Astrocyte (in vitro differentiated cells and primary cell): Measurements from ENCODE around the gene CNTNAP2.

Experiments
- EZH2 ChIP-seq: IDR thresholded peaks from 2 replicates; pipeline ENCODE4 v1.6.1; 2012; ENCODE audit warnings: mild to moderate bottlenecking, low read length, inconsistent platforms; ENCODE audit not compliant: insufficient read depth
- TF ChIP-seq, protein P1 (sequence below): IDR thresholded peaks from 2 replicates; pipeline ENCODE4 v1.5.1; 2011; ENCODE audit warnings: low read depth, mild to moderate bottlenecking, inconsistent platforms, low read length, moderate library complexity; ENCODE audit not compliant: insufficient read depth

GRCh38 chr7:147984265-147984664 is 1867.7 kb downstream of the CNTNAP2 start:
- TF ChIP-seq, protein P1, sequence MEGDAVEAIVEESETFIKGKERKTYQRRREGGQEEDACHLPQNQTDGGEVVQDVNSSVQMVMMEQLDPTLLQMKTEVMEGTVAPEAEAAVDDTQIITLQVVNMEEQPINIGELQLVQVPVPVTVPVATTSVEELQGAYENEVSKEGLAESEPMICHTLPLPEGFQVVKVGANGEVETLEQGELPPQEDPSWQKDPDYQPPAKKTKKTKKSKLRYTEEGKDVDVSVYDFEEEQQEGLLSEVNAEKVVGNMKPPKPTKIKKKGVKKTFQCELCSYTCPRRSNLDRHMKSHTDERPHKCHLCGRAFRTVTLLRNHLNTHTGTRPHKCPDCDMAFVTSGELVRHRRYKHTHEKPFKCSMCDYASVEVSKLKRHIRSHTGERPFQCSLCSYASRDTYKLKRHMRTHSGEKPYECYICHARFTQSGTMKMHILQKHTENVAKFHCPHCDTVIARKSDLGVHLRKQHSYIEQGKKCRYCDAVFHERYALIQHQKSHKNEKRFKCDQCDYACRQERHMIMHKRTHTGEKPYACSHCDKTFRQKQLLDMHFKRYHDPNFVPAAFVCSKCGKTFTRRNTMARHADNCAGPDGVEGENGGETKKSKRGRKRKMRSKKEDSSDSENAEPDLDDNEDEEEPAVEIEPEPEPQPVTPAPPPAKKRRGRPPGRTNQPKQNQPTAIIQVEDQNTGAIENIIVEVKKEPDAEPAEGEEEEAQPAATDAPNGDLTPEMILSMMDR: no peak
- no peak for TF ChIP-seq EZH2
